ENCODE data around the gene FOLR1. TPM values are rescaled to one million over a fixed set of nuclear protein-coding genes. Genes with fewer than 3 reads are reported as not detected.

Gene FOLR1
- total and polyA plus RNA-seq, 2 of the 4 experiments (the other 2 are of a cell fraction): 0.24 TPM; not detected in 1

DNA sequence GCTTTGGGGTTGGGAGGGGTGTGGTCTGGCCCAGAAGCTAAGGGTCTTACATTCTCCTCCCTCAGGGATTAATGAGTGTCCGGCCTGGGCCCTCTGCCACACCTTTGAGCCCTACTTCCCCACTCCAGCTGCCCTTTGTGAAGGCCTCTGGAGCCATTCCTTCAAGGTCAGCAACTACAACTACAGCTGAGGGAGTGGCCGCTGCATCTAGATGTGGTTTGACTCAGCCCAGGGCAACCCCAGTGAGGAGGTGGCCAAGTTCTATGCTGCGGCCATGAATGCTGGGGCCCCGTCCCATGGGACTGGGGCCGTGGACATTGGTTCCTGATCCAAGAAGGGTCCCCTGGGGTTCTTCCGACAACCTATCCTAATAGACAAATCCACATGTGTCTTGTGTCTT lies 14.3 kb upstream of the FOLR1 start:
- no peak overlapping the region for H3K56ac ChIP-seq (ENCODE audit: extremely low read depth, insufficient read depth, low read length)
- no peak overlapping the region for H3K4me3 ChIP-seq (ENCODE audit: insufficient read depth, low read depth, low read length)
- no peaks in the 10 kb centered on the region for H3K79me1 ChIP-seq (ENCODE audit: low read depth in 1 of 2, low read length in 2 of 2)
- no peak overlapping the region for H3K14ac ChIP-seq (replicated peaks; ENCODE audit: low read depth, low read length)
- H3K23ac ChIP-seq (ENCODE audit: low read depth, low read length): no peak overlapping the region
- no peaks in the 10 kb centered on the region; the same call in 1 of the 2 replicates for H3K27me3 ChIP-seq (ENCODE audit: control insufficient read depth, insufficient read depth, low read length)
- TF ChIP-seq, protein P1, sequence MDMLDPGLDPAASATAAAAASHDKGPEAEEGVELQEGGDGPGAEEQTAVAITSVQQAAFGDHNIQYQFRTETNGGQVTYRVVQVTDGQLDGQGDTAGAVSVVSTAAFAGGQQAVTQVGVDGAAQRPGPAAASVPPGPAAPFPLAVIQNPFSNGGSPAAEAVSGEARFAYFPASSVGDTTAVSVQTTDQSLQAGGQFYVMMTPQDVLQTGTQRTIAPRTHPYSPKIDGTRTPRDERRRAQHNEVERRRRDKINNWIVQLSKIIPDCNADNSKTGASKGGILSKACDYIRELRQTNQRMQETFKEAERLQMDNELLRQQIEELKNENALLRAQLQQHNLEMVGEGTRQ (IDR thresholded peaks at IDR 0.05; ENCODE audit: low read depth, low read length): no peak
- TF ChIP-seq RAD21 (IDR thresholded peaks at IDR 0.05; ENCODE audit: low read length) (no peak), FOS (IDR thresholded peaks at IDR 0.05; ENCODE audit: low read depth, low read length) (no peak), NFE2L2 (IDR thresholded peaks at IDR 0.05; ENCODE audit: low read depth, low read length) (no peak), POLR2A (IDR thresholded peaks at IDR 0.05; ENCODE audit: low read depth, low read length) (no peak), BHLHE40 (IDR thresholded peaks at IDR 0.05; ENCODE audit: low read depth, low read length) (no peak), RFX5 (IDR thresholded peaks at IDR 0.05; ENCODE audit: low read depth, low read length) (no peak), CEBPB (IDR thresholded peaks at IDR 0.05; ENCODE audit: low read depth, low read length) (no peak), RCOR1 (IDR thresholded peaks at IDR 0.05; ENCODE audit: insufficient replicate concordance, low read length) (no peak), MAFK (IDR thresholded peaks at IDR 0.05; ENCODE audit: low read depth, low read length) (no peak), CHD1 (IDR thresholded peaks at IDR 0.05; ENCODE audit: low read depth, low read length) (no peak)
- TF ChIP-seq, protein P2, sequence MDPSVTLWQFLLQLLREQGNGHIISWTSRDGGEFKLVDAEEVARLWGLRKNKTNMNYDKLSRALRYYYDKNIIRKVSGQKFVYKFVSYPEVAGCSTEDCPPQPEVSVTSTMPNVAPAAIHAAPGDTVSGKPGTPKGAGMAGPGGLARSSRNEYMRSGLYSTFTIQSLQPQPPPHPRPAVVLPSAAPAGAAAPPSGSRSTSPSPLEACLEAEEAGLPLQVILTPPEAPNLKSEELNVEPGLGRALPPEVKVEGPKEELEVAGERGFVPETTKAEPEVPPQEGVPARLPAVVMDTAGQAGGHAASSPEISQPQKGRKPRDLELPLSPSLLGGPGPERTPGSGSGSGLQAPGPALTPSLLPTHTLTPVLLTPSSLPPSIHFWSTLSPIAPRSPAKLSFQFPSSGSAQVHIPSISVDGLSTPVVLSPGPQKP (IDR thresholded peaks at IDR 0.05; ENCODE audit: borderline replicate concordance, low read depth, low read length): no peak
- H3K9me3 ChIP-seq (ENCODE audit: control insufficient read depth, insufficient read depth, low read length): no peaks in the 10 kb centered on the region
- no peak overlapping the region; the same call in 1 of the 2 replicates for H2BK120ac ChIP-seq (ENCODE audit: low read depth, low read length)
- in situ Hi-C loops (cut with MboI; ENCODE audit: low sequenced_read_pairs) (no loop called here), intact Hi-C loops (cut with micrococcal nuclease) (no loop called here), dilution Hi-C loops (cut with HindIII; ENCODE audit: low sequenced_read_pairs, unreplicated experiment) (no loop called here)
- no peak overlapping the region for H4K8ac ChIP-seq (ENCODE audit: low read depth in 2 of 2, low read length in 2 of 2)
- peaks cover 5% of the 10 kb centered on the region; the same call in 1 of the 2 replicates for H3K9me1 ChIP-seq (ENCODE audit: insufficient read depth, low read length)
- H2AFZ ChIP-seq (replicated peaks; ENCODE audit: low read length, poor library complexity): no peak overlapping the region
- H3K4me1 ChIP-seq (ENCODE audit: control insufficient read depth, insufficient read depth, low read length): peaks cover 5% of the 10 kb centered on the region
- ATAC-seq (ENCODE audit: low read depth): no peak
- no peak for DNase-seq
- no peak overlapping the region for H2BK20ac ChIP-seq (ENCODE audit: low read depth, low read length)
- H2AK5ac ChIP-seq (ENCODE audit: low read depth, low read length): no peak overlapping the region
- H2AK9ac ChIP-seq (replicated peaks; ENCODE audit: low read depth, low read length, poor library complexity): no peak overlapping the region
- H2BK5ac ChIP-seq (ENCODE audit: low read depth, low read length, poor library complexity, severe bottlenecking): no peak overlapping the region
- no peak overlapping the region for H3K27ac ChIP-seq (ENCODE audit: insufficient read depth, low read length)
- H3K4me2 ChIP-seq (ENCODE audit: low read depth, low read length): no peak overlapping the region
- no peak overlapping the region for H3K4ac ChIP-seq (ENCODE audit: low read depth, low read length)
- no peak overlapping the region for H2BK15ac ChIP-seq (ENCODE audit: low read depth, low read length)
- POLR2A ChIA-PET (ENCODE audit: unreplicated experiment): no interaction called here
- H3K36me3 ChIP-seq (ENCODE audit: control insufficient read depth, insufficient read depth, low read length): no peaks in the 10 kb centered on the region
- no peaks in the 10 kb centered on the region for H4K20me1 ChIP-seq (ENCODE audit: insufficient read depth, low read length)
- no CpG with 5 or more reads among the region's 6 CpGs for WGBS, 2 experiments (ENCODE audit: extremely low coverage in 2 of 2, insufficient read length in 1 of 2)
- no peak overlapping the region for H3K9ac ChIP-seq (ENCODE audit: low read depth, low read length)
- no peak overlapping the region for H4K5ac ChIP-seq (ENCODE audit: low read depth, low read length)
- BruUV-seq (replicated peaks): no TSS peak
- CTCF ChIA-PET: no interaction called here
- H4K91ac ChIP-seq (ENCODE audit: insufficient read depth, low read depth, low read length): no peak overlapping the region
- no peak overlapping the region for H3K18ac ChIP-seq (ENCODE audit: low read depth, low read length)

Data from IMR-90 (cell line).